Measurements from ENCODE around the gene RMI2.

DNA sequence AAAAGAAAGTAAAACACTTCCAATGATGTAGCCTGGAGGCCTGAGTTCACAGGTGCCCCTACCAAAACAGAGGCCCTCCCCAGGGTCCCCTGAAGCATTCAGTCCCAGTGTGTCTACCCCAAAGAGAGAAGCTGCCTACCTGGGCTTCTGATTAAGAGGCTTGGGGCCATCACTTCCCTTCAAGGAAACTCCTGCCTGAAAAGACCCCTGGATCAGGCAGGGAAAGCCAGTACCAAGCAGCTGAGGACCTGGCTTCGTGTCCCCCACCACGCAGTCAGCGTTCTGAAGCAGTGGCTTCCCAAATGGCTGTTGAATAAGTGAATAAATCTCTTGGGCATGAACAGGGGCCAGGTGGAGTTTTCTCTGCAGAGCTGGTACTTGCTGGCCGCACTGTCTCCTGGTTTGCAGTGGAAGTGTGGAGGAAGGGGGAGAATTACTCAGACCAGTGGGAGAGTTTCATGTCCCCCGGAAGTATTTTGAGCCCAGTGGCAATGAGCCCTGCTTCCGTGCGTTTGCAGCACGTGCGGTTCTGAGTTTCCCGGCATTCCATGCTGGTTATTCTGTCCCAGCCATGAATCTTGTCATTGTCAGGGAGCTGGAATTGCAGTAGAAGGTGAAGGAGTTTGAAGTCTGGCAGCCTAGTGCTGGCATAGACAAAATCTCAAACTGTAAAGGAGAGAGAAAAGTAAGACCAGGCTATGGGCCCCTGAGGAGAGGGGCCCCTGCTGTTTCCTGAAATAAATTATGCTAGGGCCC lies 27.0 kb downstream of the RMI2 start:
- TF ChIP-seq, protein P1, sequence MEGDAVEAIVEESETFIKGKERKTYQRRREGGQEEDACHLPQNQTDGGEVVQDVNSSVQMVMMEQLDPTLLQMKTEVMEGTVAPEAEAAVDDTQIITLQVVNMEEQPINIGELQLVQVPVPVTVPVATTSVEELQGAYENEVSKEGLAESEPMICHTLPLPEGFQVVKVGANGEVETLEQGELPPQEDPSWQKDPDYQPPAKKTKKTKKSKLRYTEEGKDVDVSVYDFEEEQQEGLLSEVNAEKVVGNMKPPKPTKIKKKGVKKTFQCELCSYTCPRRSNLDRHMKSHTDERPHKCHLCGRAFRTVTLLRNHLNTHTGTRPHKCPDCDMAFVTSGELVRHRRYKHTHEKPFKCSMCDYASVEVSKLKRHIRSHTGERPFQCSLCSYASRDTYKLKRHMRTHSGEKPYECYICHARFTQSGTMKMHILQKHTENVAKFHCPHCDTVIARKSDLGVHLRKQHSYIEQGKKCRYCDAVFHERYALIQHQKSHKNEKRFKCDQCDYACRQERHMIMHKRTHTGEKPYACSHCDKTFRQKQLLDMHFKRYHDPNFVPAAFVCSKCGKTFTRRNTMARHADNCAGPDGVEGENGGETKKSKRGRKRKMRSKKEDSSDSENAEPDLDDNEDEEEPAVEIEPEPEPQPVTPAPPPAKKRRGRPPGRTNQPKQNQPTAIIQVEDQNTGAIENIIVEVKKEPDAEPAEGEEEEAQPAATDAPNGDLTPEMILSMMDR (IDR thresholded peaks at IDR 0.05) = no peak
- TF ChIP-seq POLR2A (IDR thresholded peaks at IDR 0.05) = no peak

Measured in breast epithelium (tissue), 3 donors.